BLaER1 treated with 17β-estradiol and CSF1 and Interleukin-3, amounts not matched to agents 10 nM and 100 nM (cell line): ENCODE data around the gene RC3H1.
"Not testable (repeated sequence)": the region's sequence is repeated elsewhere in the genome, so short reads cannot be mapped to it uniquely, and the experiment has no call there.

Source experiments
- H3K27ac ChIP-seq, 11 experiments: shearing (Covaris generic); formaldehyde crosslinking; 2 replicates each; pipeline ENCODE4 v1.8.1; 2022
- H3K27me3 ChIP-seq, 11 experiments: shearing (Covaris generic); formaldehyde crosslinking; 2 replicates each; pipeline ENCODE4 v1.8.1; 2022
- H3K36me3 ChIP-seq, 11 experiments: shearing (Covaris generic); formaldehyde crosslinking; 2 replicates each; pipeline ENCODE4 v1.8.1; 2022
- H3K4me1 ChIP-seq, 10 experiments: shearing (Covaris generic); formaldehyde crosslinking; 2 replicates each; pipeline ENCODE4 v1.8.1; 2022
- H3K4me2 ChIP-seq, 11 experiments: shearing (Covaris generic); formaldehyde crosslinking; 2 replicates each; pipeline ENCODE4 v1.8.1; 2022
- H3K4me3 ChIP-seq, 10 experiments: shearing (Covaris generic); formaldehyde crosslinking; 2 replicates each; pipeline ENCODE4 v1.8.1; 2022
- H3K9ac ChIP-seq, 11 experiments: shearing (Covaris generic); formaldehyde crosslinking; 2 replicates each; pipeline ENCODE4 v1.8.1; 2022
- H3K9me3 ChIP-seq, 11 experiments: shearing (Covaris generic); formaldehyde crosslinking; replicated peaks in 1 of 11; 2 replicates each; pipeline ENCODE4 v1.8.1; 2022
- H4K20me1 ChIP-seq, 11 experiments: shearing (Covaris generic); formaldehyde crosslinking; 2 replicates each; pipeline ENCODE4 v1.8.1; 2022
- Cebpa-rat ChIP-seq, 11 experiments: shearing (Covaris generic); IDR thresholded peaks; 2 replicates each; pipeline ENCODE4 v1.8.1; 2022

RC3H1 gene

DNA sequence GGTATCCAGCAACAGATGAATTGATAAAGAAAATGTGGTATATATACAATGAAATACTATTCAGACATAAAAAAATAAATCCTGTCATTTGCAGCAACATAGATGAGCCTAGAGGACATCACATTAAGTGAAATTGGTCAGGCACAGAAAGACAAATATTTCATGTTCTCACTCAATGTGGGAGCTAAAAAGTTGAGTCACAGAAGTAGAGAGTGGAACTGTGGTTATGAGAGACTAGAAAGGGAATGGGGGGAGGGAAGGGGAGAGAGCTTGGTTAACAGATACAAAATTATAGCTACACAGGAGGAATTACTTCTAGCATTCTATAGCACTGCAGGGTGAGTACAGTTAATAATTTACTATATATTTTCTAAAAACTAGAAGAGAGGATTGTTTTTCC, 68.0 kb downstream of the RC3H1 start:
- H4K20me1 ChIP-seq = peaks cover 0 to 90% (median 14%) of the 10 kb centered on the region in 11 experiments; a peak in 13 of 22 replicates
- no peaks in the 10 kb centered on the region for H3K4me1 ChIP-seq
- H3K27ac ChIP-seq = no peak overlapping the region
- H3K36me3 ChIP-seq = peaks cover 92 to 100% (median 99%) of the 10 kb centered on the region in 11 experiments
- H3K9me3 ChIP-seq = no peaks in the 10 kb centered on the region
- H3K4me3 ChIP-seq = no peak overlapping the region
- TF ChIP-seq Cebpa-rat (IDR thresholded peaks at IDR 0.05) = no peak
- H3K9ac ChIP-seq = no peak overlapping the region
- H3K4me2 ChIP-seq = no peak overlapping the region
- H3K27me3 ChIP-seq = no peaks in the 10 kb centered on the region

DNA sequence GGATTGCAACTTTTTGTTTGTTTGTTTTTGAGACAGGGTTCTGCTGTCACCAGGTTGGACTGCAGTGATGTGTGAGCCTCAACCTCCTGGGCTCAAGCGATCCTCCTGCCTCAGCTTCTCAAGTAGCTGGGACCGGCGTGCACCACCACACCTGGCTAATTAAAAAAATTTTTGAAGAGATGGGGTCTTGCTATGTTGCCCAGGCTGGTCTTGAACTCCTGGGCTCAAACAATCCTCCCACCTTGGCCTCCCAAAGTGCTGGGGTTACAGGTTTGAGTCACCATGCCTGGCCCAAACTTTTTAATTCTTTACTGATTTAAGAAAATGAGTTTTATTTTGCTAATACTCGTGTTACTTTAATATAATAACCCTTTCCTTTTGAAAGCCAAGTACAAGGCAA, 73.6 kb downstream of the RC3H1 start:
- H3K27ac ChIP-seq = no peak overlapping the region
- H3K9me3 ChIP-seq = no peaks in the 10 kb centered on the region
- H3K4me2 ChIP-seq = no peak overlapping the region
- no peak overlapping the region for H3K4me3 ChIP-seq
- no peaks in the 10 kb centered on the region for H3K27me3 ChIP-seq
- TF ChIP-seq Cebpa-rat (IDR thresholded peaks at IDR 0.05) = no peak
- H4K20me1 ChIP-seq = peaks cover 0 to 84% (median 10%) of the 10 kb centered on the region in 11 experiments; a peak in 13 of 22 replicates
- H3K4me1 ChIP-seq = no peaks in the 10 kb centered on the region
- H3K36me3 ChIP-seq = peaks cover 94 to 100% (median 99%) of the 10 kb centered on the region in 11 experiments
- no peak overlapping the region for H3K9ac ChIP-seq

DNA sequence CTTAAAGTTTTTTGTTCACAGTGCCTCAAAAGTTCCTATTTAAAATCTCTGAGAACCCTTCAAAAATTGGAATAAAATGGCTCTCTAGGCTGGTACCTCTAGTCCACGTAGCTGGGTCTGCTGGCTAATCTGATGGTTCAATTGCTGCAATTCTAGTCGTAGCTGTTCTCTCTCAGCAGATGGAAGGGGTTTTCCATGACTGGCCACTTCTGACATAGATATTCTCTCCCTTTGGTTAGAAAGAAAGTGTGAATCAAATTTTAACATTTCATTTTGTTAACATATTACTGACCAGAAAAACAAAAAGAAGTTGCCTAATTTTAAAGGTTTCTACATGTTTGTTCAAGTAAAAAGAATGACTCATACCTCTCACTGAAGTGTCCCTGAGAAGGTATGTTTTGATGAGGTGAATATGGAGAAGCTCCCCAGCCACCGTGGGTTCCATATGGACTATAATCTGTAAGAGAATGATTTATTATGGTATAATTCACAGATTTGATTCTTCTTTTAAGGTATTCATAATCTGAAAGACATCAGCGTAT, 75.7 kb downstream of the RC3H1 start:
- H3K4me2 ChIP-seq = no peak overlapping the region
- H3K27ac ChIP-seq = no peak overlapping the region
- H3K27me3 ChIP-seq = no peaks in the 10 kb centered on the region
- H3K4me1 ChIP-seq = no peaks in the 10 kb centered on the region
- peaks cover 98 to 100% (median 100%) of the 10 kb centered on the region in 11 experiments for H3K36me3 ChIP-seq
- no peaks in the 10 kb centered on the region for H3K9me3 ChIP-seq
- H3K9ac ChIP-seq = no peak overlapping the region
- H4K20me1 ChIP-seq = peaks cover 0 to 87% (median 21%) of the 10 kb centered on the region in 11 experiments; a peak in 14 of 22 replicates
- TF ChIP-seq Cebpa-rat (IDR thresholded peaks at IDR 0.05) = no peak
- no peak overlapping the region for H3K4me3 ChIP-seq

DNA sequence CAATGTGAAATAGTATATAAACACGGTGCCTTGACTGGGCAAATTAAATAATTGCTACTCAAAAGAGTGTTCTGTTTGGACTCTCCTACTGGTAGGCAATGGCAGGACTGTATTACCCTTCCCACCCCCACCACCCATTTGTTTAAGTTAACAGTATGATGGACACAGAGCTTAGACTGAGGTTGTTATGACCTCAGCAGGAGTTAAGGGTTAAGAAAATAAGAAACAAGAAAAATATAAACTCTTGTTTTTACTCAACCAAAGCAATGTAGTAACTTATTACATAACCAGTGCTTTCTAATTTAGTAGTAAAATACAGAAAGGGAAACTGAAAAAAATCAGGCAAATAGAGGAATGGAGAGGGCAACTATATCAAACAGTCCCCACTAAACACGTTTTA, 85.1 kb downstream of the RC3H1 start:
- Histone ChIP-seq H3K27ac (no peak overlapping the region), H4K20me1 (peaks cover 0 to 38% (median 6%) of the 10 kb centered on the region in 11 experiments; a peak in 10 of 22 replicates), H3K4me1 (no peaks in the 10 kb centered on the region), H3K36me3 (peaks cover 91 to 99% (median 97%) of the 10 kb centered on the region in 11 experiments), H3K9me3 (no peaks in the 10 kb centered on the region), H3K4me3 (no peak overlapping the region), H3K4me2 (no peak overlapping the region), H3K27me3 (no peaks in the 10 kb centered on the region), H3K9ac (no peak overlapping the region)
- TF ChIP-seq Cebpa-rat (IDR thresholded peaks at IDR 0.05) = no peak

DNA sequence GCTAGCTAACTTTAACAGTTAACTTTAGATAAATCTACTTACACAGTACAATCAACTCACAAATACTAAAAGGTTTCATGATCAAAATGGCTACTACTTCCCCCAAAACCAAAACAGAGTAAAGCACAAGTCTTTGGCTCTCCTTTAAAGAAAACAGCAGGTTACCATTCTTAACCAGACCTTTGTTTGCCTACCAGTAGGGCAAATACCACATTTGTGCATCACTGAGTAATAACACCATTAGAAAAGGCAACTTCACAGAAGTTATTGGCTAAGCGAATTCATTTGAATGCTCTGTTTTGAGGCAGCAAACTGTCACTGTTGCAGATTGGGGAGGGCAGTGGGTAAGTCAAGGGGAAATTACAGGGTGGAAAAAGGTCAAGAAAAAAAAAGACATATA, 87.7 kb downstream of the RC3H1 start:
- H3K4me3 ChIP-seq = no peak overlapping the region
- H3K36me3 ChIP-seq = peaks cover 80 to 93% (median 89%) of the 10 kb centered on the region in 11 experiments
- H3K9ac ChIP-seq = no peak overlapping the region
- H3K4me2 ChIP-seq = no peak overlapping the region
- H4K20me1 ChIP-seq = peaks cover 0 to 30% (median 4%) of the 10 kb centered on the region in 11 experiments; a peak in 6 of 22 replicates
- H3K27me3 ChIP-seq = no peaks in the 10 kb centered on the region
- no peak overlapping the region for H3K27ac ChIP-seq
- H3K9me3 ChIP-seq = no peaks in the 10 kb centered on the region
- no peaks in the 10 kb centered on the region for H3K4me1 ChIP-seq
- TF ChIP-seq Cebpa-rat (IDR thresholded peaks at IDR 0.05) = no peak

DNA sequence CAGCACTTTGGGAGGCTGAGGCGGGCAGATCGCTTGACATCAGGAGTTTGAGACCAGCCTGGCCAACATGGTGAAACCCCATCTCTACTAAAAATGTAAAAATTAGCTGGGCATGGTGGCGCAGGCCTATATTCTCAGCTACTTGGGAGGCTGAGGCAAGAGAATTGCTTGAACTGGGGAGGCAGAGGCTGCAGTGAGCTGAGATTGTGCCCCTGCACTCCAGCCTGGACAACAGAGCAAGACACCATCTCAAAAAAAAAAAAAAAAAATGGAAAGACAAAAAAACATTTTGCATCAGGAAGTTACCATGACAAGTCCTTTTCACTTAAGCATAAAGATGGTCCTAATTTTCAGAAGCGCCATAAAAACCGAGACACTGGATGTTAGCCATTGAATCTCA, 91.6 kb downstream of the RC3H1 start:
- not testable (repeated sequence) for H3K27me3 ChIP-seq, H3K9ac ChIP-seq, H3K9me3 ChIP-seq, H3K4me3 ChIP-seq, H3K4me1 ChIP-seq, H3K27ac ChIP-seq, H3K4me2 ChIP-seq, H4K20me1 ChIP-seq
- peaks cover 43 to 56% (median 52%) of the 10 kb centered on the region in 11 experiments for H3K36me3 ChIP-seq

DNA sequence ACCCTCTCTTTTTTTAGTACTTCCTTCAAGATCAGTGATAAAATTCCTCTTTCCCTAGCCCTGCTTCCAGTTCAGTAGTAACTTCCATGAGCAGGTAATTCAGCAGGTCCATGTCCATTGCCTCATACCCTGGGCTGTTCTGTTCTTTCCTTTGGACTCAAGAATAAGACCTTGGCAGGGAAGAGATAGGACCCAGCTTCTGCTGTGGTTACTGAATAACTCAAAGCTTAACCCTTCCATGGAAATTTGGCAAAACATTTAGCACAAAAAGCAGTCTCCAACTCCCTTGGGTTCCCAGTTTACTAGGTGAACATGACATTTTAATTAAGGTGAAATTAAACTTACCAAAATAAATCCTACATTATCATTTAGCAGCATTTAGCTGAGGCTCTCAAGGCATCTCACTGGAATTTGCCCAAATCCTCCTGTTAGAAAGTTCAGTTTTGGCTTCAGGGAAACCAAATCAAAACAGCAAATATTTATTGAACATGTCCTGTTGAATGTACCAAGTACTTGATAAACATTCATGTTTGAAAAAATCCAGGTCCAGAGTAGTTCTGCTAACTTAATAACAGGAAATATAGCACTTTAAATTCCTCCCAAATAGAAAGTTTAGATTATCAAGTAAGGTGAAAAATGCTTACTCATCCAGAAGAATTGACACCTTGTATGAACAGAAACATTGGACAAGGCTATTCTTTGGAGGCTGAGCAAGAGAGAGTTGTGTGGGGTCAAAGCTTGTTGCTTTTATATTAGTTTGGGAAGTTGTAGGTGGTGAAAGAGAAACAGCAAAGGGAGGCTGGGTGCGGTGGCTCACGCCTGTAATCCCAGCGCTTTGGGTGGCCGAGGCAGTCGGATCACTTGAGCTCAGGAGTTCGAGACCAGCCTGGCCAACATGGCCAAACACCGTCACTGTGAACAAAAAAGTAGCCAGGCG, 96.6 kb downstream of the RC3H1 start:
- no peaks in the 10 kb centered on the region for H3K9me3 ChIP-seq
- no peak overlapping the region for H3K4me3 ChIP-seq
- H3K4me1 ChIP-seq = no peaks in the 10 kb centered on the region
- no peak overlapping the region for H3K4me2 ChIP-seq
- H4K20me1 ChIP-seq = no peaks in the 10 kb centered on the region; a peak in 1 of 22 replicates
- H3K9ac ChIP-seq = no peak overlapping the region
- no peak for TF ChIP-seq Cebpa-rat (IDR thresholded peaks at IDR 0.05)
- no peaks in the 10 kb centered on the region for H3K27me3 ChIP-seq
- no peak overlapping the region for H3K27ac ChIP-seq
- H3K36me3 ChIP-seq = peaks cover 0 to 7% (median 5%) of the 10 kb centered on the region in 11 experiments; a peak in 9 of 22 replicates

DNA sequence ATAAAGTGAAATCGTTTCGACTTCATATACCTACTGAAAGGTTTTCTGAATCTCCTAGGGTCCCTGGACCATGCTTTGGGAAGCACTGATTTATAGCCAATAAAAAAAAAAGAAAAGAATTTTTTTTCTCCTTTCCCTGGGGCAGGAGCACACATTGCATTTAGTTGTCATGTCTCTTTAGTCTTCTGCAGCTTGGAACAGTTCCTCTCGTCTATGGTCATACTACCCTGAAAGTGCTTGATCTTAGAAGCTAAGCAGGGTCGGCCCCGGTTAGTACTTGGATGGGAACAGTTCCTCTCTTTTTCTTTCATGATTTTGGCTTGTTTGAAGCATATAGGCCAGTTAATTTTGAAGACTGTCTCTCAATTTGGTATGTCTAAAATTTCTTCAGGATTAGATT, 101.3 kb downstream of the RC3H1 start:
- TF ChIP-seq Cebpa-rat (IDR thresholded peaks at IDR 0.05) = no peak
- H4K20me1 ChIP-seq = no peaks in the 10 kb centered on the region
- no peak overlapping the region for H3K9ac ChIP-seq
- H3K4me3 ChIP-seq = no peak overlapping the region
- no peaks in the 10 kb centered on the region for H3K36me3 ChIP-seq
- H3K4me1 ChIP-seq = peaks cover 0 to 3% (median 0%) of the 10 kb centered on the region in 10 experiments; a peak in 1 of 20 replicates
- no peak overlapping the region for H3K4me2 ChIP-seq
- H3K27ac ChIP-seq = no peak overlapping the region
- H3K27me3 ChIP-seq = no peaks in the 10 kb centered on the region
- H3K9me3 ChIP-seq = no peaks in the 10 kb centered on the region

DNA sequence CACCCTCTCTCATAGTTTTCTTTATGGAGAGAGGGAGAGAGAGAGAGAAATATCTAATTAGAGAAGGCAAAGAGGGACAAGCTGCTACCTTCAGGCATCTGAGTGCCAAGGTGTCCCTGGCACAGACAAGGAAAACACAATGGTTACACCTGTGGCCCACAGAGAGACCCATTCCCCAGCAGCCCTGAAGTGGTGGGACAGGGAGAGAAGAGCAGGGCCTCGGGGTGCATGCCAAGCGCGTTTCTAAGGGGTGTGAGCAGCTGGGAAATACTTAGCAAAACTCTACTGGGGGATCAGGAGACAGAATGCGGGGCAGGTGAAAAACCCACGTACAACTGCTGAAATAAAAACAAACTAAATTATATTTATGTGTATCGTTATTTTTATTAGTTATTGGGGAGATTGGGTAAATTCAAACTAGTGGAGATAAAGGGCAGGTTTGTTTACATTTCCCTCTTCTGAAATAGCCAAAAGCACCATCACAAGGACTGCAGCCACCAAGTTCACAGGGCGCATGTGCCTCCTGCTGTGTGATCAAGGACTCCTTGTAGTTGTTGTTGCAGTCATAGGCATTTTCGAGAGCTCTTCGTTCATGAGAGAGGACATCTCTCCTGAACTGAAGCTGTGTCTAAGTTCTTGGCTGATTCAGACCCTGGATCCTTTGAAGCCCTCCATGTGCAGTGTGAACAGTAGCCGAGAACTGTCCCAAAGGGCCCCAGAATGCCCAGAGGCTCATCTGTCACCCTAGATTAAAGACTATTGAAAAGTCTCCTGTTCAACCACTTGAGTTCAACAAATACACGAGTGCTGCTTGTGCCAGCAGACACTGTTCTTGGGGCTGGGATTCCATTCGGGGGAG, 104.3 kb downstream of the RC3H1 start:
- Histone ChIP-seq H3K27me3 (no peaks in the 10 kb centered on the region), H3K4me3 (no peak overlapping the region)
- no peak for TF ChIP-seq Cebpa-rat (IDR thresholded peaks at IDR 0.05)

More for the DNA sequence above, 104.3 kb downstream of the RC3H1 start:
- no peak overlapping the region for H3K4me2 ChIP-seq
- no peak overlapping the region for H3K27ac ChIP-seq
- H4K20me1 ChIP-seq = no peaks in the 10 kb centered on the region
- no peak overlapping the region for H3K9ac ChIP-seq
- peaks cover 0 to 3% (median 0%) of the 10 kb centered on the region in 10 experiments; a peak in 1 of 20 replicates for H3K4me1 ChIP-seq
- no peaks in the 10 kb centered on the region for H3K36me3 ChIP-seq
- H3K9me3 ChIP-seq = no peaks in the 10 kb centered on the region
